ENCODE measurements around the gene GRM5. TPM values are rescaled to one million over a fixed set of nuclear protein-coding genes. Genes with fewer than 3 reads are reported as not detected.

GRM5 gene
- total and polyA plus RNA-seq, 8 donors: 0.37 TPM; not detected in 7

DNA sequence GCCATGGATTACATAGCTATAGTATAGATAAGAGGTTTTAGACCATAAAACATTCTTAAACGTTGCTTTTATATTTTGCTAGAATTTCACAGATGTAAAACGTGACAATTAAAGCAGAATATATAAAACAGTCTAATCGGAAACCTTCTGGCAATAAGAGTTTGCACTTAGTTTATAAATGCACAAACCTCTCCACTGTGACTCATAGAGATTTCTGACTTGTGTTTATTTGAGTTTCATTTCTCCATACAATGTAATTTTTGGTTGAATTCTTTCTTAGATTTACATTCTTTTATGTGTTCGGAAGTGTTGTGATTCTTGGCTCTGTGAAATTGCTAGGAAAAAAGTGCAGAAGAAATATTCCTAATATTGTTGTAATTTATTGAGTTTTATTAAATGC lies 439.6 kb downstream of the GRM5 start:
- no peaks in the 10 kb centered on the region for H3K4me1 ChIP-seq
- TF ChIP-seq EP300 (IDR thresholded peaks at IDR 0.05) (no peak), POLR2A (IDR thresholded peaks at IDR 0.05) (no peak), POLR2AphosphoS5 (IDR thresholded peaks at IDR 0.05) (no peak)
- TF ChIP-seq, protein P1, sequence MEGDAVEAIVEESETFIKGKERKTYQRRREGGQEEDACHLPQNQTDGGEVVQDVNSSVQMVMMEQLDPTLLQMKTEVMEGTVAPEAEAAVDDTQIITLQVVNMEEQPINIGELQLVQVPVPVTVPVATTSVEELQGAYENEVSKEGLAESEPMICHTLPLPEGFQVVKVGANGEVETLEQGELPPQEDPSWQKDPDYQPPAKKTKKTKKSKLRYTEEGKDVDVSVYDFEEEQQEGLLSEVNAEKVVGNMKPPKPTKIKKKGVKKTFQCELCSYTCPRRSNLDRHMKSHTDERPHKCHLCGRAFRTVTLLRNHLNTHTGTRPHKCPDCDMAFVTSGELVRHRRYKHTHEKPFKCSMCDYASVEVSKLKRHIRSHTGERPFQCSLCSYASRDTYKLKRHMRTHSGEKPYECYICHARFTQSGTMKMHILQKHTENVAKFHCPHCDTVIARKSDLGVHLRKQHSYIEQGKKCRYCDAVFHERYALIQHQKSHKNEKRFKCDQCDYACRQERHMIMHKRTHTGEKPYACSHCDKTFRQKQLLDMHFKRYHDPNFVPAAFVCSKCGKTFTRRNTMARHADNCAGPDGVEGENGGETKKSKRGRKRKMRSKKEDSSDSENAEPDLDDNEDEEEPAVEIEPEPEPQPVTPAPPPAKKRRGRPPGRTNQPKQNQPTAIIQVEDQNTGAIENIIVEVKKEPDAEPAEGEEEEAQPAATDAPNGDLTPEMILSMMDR (IDR thresholded peaks at IDR 0.05): no peak
- H3K36me3 ChIP-seq: no peaks in the 10 kb centered on the region
- intact Hi-C loops (cut with DNase I; ENCODE audit: low total_unique reads): no loop called here
- WGBS, 5 donors: 51 to 59% (median 59%) methylated on average over 4 of the region's 4 CpGs
- DNase-seq: no peak
- no peak overlapping the region for H3K4me3 ChIP-seq
- H3K27me3 ChIP-seq: no peaks in the 10 kb centered on the region
- no peak overlapping the region for H3K27ac ChIP-seq
- H3K9me3 ChIP-seq: no peaks in the 10 kb centered on the region

DNA sequence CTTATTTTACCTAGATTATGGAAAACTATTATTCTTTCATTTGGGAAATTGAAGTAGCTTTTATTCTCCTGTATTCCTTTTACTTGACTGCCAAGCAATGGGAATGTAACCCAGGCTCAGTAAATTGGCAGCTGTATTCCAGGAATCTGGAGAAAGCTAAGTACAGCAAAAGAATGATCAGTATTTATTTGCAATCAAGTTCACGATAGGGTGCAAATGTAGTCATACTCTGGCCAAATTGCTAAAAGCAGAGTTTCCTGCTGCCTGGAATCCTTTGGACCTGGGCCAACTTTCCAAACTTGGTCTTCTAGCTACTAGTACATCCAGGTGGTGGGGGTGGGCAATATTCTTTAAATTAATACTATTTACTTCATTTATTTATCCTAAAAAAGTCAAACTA lies 442.3 kb downstream of the GRM5 start:
- Histone ChIP-seq H3K27me3 (no peaks in the 10 kb centered on the region), H3K9me3 (no peaks in the 10 kb centered on the region), H3K4me3 (no peak overlapping the region), H3K36me3 (no peaks in the 10 kb centered on the region), H3K4me1 (no peaks in the 10 kb centered on the region), H3K27ac (no peak overlapping the region)
- 0 to 38% (median 35%) methylated on average over 1 of the region's 1 CpG for WGBS, 5 donors
- intact Hi-C loops (cut with DNase I; ENCODE audit: low total_unique reads): no loop called here
- no peak for DNase-seq
- TF ChIP-seq EP300 (IDR thresholded peaks at IDR 0.05) (no peak), POLR2AphosphoS5 (IDR thresholded peaks at IDR 0.05) (no peak), POLR2A (IDR thresholded peaks at IDR 0.05) (no peak)
- TF ChIP-seq, protein P1 (IDR thresholded peaks at IDR 0.05): no peak

DNA sequence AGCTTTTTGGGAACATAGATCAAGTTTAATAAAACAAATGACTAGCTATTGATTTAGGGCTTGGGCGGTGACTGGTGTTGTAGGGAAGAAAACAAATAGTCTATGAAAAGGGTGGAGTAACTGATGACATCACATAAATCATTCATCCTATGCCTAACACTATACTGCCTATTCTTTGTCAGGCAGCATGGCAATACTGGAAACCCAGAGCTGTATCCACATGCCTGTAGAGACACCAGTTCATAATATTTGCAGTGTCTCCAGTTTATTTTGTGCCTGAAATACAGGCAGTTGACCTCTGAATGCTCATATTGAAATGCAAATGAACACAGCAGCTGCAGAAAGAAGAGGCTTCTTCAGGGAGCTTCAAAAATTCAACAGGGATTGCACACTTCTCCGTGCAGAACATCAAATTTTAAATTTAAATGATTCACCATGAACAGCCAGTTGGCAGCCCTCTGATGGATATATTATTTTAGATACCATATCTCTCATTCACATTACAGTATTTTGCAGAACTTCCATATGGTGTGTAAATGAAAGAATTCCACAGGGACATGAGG lies 445.1 kb downstream of the GRM5 start:
- Histone ChIP-seq H3K4me1 (no peaks in the 10 kb centered on the region), H3K4me3 (no peak overlapping the region), H3K27me3 (no peaks in the 10 kb centered on the region), H3K27ac (no peak overlapping the region), H3K9me3 (no peaks in the 10 kb centered on the region), H3K36me3 (no peaks in the 10 kb centered on the region)
- DNase-seq: no peak
- 19 to 48% (median 32%) methylated on average over 2 of the region's 2 CpGs for WGBS, 5 donors
- no peak for TF ChIP-seq POLR2A (IDR thresholded peaks at IDR 0.05)
- no peak for TF ChIP-seq EP300 (IDR thresholded peaks at IDR 0.05)
- intact Hi-C loops (cut with DNase I; ENCODE audit: low total_unique reads): no loop called here

DNA sequence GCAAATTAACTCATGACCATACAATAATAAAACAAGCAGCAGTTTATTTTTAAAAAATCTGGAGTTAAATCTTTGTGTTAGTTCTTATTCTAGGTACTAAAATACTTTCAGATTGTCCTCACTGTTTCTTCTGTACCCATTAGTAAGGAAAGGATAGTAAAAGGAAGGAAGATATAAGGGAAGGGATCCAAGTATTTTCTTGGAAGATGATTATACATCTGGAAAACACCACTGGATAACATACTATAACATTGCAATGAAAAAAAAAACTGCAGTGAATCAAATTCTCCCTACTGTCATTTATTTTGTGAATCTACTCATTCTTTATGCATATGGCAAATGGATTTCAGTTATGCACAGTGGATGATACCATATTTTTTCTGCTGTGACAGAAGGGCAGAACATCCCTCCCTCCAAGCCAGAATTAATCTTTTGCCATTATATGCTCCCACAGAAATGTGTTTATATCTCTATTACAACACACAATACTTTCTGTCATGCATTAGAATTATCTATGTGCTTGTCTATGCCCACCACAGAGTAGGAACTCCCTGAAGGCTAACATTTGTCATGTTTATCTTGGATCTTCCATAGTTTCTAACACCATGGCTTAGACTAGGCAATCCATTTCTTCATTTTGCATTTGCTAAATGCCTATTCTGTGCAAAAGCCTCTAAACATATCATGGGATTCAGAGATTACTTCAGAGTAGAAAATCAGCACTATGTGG lies 446.0 kb downstream of the GRM5 start:
- Histone ChIP-seq H3K27me3 (no peaks in the 10 kb centered on the region), H3K4me3 (no peak overlapping the region), H3K27ac (no peak overlapping the region), H3K36me3 (no peaks in the 10 kb centered on the region), H3K4me1 (no peaks in the 10 kb centered on the region), H3K9me3 (no peaks in the 10 kb centered on the region)
- DNase-seq: no peak
- intact Hi-C loops (cut with DNase I; ENCODE audit: low total_unique reads): no loop called here
- no peak for TF ChIP-seq POLR2AphosphoS5 (IDR thresholded peaks at IDR 0.05)
- no peak for TF ChIP-seq POLR2A (IDR thresholded peaks at IDR 0.05)
- TF ChIP-seq EP300 (IDR thresholded peaks at IDR 0.05): no peak
- TF ChIP-seq, protein P1 (IDR thresholded peaks at IDR 0.05): no peak

DNA sequence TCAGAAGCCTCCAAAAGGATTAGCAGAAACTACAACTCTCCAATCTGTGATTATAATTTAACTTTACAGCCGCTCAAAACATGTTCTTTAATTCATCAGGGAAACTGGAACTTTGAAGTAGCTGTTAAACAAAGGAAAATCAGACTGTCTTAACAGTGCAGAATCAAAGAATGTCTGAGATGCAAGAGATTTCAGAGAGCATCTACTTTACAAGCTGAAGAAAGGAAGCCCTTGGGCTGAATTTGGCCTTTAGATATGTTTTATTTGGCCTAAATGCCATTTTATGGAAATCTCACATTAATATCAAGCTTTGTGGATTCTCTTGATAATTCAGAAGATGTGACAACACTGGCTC lies 446.7 kb downstream of the GRM5 start:
- no peak for DNase-seq
- Histone ChIP-seq H3K36me3 (no peaks in the 10 kb centered on the region), H3K4me1 (no peaks in the 10 kb centered on the region), H3K27ac (no peak overlapping the region), H3K27me3 (no peaks in the 10 kb centered on the region), H3K9me3 (no peaks in the 10 kb centered on the region), H3K4me3 (no peak overlapping the region)
- TF ChIP-seq EP300 (IDR thresholded peaks at IDR 0.05) (no peak), POLR2AphosphoS5 (IDR thresholded peaks at IDR 0.05) (no peak), POLR2A (IDR thresholded peaks at IDR 0.05) (no peak)
- TF ChIP-seq, protein P1 (IDR thresholded peaks at IDR 0.05): no peak
- 36 to 91% (median 68%) methylated on average over 1 of the region's 1 CpG for WGBS, 5 donors
- intact Hi-C loops (cut with DNase I; ENCODE audit: low total_unique reads): no loop called here

Measured in stomach (tissue), 9 donors.